ENCODE measurements around the gene SLC39A3.

DNA sequence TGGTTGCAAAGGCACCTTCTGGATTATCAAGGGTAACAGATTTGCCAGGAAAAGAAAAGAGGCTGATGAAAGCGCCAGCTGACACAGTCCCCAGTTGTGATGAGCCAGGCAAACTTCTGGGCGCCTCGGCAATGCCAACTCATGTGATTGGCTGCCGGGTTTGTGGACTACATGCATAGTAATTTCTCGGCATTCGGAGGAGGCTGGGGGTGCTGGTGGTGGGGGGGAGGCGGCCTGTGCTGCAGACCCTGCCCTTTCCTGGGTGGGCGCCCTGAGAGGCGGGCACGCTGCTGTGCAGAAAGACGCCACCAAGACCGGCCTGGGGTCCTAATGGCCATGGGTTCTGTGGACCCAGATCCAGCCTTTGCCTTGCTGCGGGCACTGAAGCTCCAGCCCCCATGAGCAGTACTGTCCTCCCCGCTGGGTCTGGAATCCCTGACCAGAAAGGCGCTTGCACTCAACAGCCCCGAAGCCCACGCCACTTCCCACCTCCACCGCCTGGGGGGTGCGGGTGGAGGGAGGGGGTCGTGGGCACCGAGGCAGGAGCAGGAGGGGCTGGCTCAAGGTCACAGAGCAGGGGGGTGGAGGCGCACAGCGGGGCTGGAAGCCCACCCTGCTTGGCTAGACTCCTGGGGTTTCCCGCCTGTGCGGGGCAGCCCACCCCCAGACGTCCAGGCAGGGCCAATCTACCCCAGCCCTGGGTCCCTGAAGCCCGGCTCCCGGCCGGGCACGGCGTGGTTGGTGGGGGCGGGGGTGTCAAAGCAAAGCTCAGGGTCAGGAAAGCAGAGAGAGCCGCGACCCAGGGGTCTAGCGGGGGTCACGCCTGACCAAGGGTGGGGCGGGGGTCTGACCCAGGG is 19.7 kb downstream of the SLC39A3 start:
- no peak for TF ChIP-seq CTCF (IDR thresholded peaks at IDR 0.05; ENCODE audit: poor library complexity)
- TF ChIP-seq EZH2 (IDR thresholded peaks at IDR 0.05; ENCODE audit: borderline replicate concordance) = peak; percentile 70
